Epithelial cell of esophagus (primary cell): ENCODE measurements around the gene FHIT.

ENCODE experiments used
- DNase-seq: peaks from one replicate; pipeline ENCODE4 v3.0.0; 2010; ENCODE audit warnings: low read depth
- H3K4me3 ChIP-seq: 2 replicates; pipeline ENCODE4 v1.5.1; 2011; ENCODE audit warnings: mild to moderate bottlenecking, low read length, control low read depth
- CTCF ChIP-seq: IDR thresholded peaks from 2 replicates; pipeline ENCODE4 v1.5.1; 2011; ENCODE audit warnings: low read depth, mild to moderate bottlenecking, low read length, control low read depth, inconsistent platforms; ENCODE audit not compliant: insufficient read depth; ENCODE audit errors: missing control alignments

FHIT gene

DNA sequence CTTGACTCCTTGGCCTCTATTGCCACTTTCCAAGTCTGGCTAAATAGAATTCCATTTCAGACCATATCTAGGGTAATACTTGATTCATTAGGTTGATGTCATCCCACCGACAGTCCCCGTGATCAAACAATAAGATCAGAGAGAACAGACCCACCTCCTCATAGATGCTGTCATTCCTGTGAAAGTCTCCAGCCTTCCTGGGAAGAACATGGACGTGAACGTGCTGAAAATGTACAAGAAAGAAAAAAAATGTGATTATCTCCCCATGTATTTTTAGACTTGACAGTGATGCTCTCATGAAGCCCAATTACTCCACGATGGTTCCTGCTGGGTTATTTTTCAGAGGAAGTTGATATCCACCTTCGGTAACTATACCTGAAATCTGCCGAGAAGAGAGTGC lies 1329.1 kb downstream of the FHIT start:
- TF ChIP-seq CTCF = no peak
- no peak for DNase-seq
- no peak overlapping the region for H3K4me3 ChIP-seq

- no peak overlapping the region for H3K4me3 ChIP-seq
- no peak for DNase-seq
- TF ChIP-seq CTCF = no peak
Observed at GRCh38 chr3:59920822-59921221, 1330.4 kb downstream of the FHIT start.

- TF ChIP-seq CTCF = no peak
- H3K4me3 ChIP-seq = no peak overlapping the region
- no peak for DNase-seq
Observed at GRCh38 chr3:59919586-59919985, 1331.7 kb downstream of the FHIT start.

GRCh38 chr3:59914251-59914650 lies 1337.0 kb downstream of the FHIT start:
- no peak for TF ChIP-seq CTCF
- H3K4me3 ChIP-seq = no peak overlapping the region
- DNase-seq = no peak

DNA sequence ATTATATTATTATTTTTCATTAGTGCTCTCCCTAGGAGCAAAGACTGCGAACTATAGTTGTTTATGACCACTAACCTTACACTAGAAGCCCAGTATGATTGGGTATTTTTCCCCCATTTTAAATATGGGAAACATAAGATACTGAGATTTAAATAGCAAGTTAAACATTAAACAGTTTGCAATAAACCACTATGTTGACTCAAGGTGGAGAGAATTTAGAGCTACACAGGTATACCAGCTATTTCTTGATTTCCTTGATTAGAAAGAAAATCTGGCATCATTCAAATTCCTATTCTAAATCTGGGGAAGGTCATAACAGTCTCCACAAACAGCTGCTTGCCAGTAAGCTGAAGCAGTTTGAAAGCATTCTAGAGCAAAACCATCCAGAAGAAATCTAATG lies 1337.6 kb downstream of the FHIT start:
- no peak for TF ChIP-seq CTCF
- no peak overlapping the region for H3K4me3 ChIP-seq
- no peak for DNase-seq

- DNase-seq = no peak
- no peak overlapping the region for H3K4me3 ChIP-seq
- TF ChIP-seq CTCF = no peak
Observed at GRCh38 chr3:59908701-59909100, 1342.6 kb downstream of the FHIT start.

DNA sequence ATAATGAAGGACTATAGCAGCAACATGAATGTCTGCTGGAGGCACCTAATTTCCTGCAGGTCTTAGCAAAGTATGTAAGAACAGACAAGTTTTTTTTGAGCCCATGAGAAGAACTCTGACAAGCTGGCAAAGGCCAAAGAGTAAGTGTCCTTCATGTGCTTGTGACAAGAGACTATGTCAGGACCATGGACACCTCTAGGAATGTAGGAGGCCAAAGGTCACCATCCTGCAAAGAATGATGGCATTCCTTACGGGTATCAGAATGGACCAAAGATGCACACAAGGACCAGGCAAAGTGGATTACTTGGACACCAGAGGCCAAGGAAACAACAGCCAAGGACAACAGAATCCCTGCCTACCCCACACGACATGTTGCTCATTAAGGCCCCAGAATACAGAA lies 1343.0 kb downstream of the FHIT start:
- no peak for TF ChIP-seq CTCF
- no peak overlapping the region for H3K4me3 ChIP-seq
- no peak for DNase-seq
